ENCODE measurements around the gene SAFB2.

SAFB2 gene

GRCh38 chr19:5545051-5545450 lies 77.5 kb downstream of the SAFB2 start:
- no peaks in the 10 kb centered on the region for H3K36me3 Mint-ChIP-seq (ENCODE audit: low read depth)
- no peak overlapping the region for H3K4me3 Mint-ChIP-seq
- no peak overlapping the region for H3K27ac Mint-ChIP-seq
- no peaks in the 10 kb centered on the region for H3K9me3 Mint-ChIP-seq
- H3K4me1 Mint-ChIP-seq: no peaks in the 10 kb centered on the region
- no peak for TF ChIP-seq CTCF (IDR thresholded peaks at IDR 0.05)
- H3K27me3 Mint-ChIP-seq (ENCODE audit: low read depth, poor library complexity): peaks cover 28% of the 10 kb centered on the region
- no peak for DNase-seq

- Mint-ChIP-seq H3K4me3 (no peak overlapping the region), H3K27me3 (ENCODE audit: low read depth, poor library complexity) (peaks cover 12% of the 10 kb centered on the region), H3K9me3 (no peaks in the 10 kb centered on the region), H3K27ac (no peak overlapping the region), H3K36me3 (ENCODE audit: low read depth) (no peaks in the 10 kb centered on the region), H3K4me1 (peaks cover 3% of the 10 kb centered on the region)
- TF ChIP-seq CTCF (IDR thresholded peaks at IDR 0.05): no peak
- DNase-seq: no peak
Measured at GRCh38 chr19:5542665-5543064, 79.9 kb downstream of the SAFB2 start.

- H3K27me3 Mint-ChIP-seq (ENCODE audit: low read depth, poor library complexity): peaks cover 12% of the 10 kb centered on the region
- H3K9me3 Mint-ChIP-seq: no peaks in the 10 kb centered on the region
- no peak overlapping the region for H3K4me3 Mint-ChIP-seq
- no peak for TF ChIP-seq CTCF (IDR thresholded peaks at IDR 0.05)
- H3K36me3 Mint-ChIP-seq (ENCODE audit: low read depth): no peaks in the 10 kb centered on the region
- peaks cover 5% of the 10 kb centered on the region for H3K4me1 Mint-ChIP-seq
- DNase-seq: no peak
- H3K27ac Mint-ChIP-seq: no peak overlapping the region
Measured at GRCh38 chr19:5541456-5541855, 81.1 kb downstream of the SAFB2 start.

- Mint-ChIP-seq H3K4me3 (no peak overlapping the region), H3K27me3 (ENCODE audit: low read depth, poor library complexity) (peaks cover 12% of the 10 kb centered on the region), H3K27ac (no peak overlapping the region), H3K4me1 (peaks cover 11% of the 10 kb centered on the region), H3K9me3 (peaks cover 1% of the 10 kb centered on the region), H3K36me3 (ENCODE audit: low read depth) (peaks cover under 1% of the 10 kb centered on the region)
- no peak for DNase-seq
- no peak for TF ChIP-seq CTCF (IDR thresholded peaks at IDR 0.05)
Measured at GRCh38 chr19:5540208-5540607, 82.4 kb downstream of the SAFB2 start.

- Mint-ChIP-seq H3K9me3 (peaks cover 24% of the 10 kb centered on the region), H3K27ac (no peak overlapping the region), H3K27me3 (ENCODE audit: low read depth, poor library complexity) (peaks cover 18% of the 10 kb centered on the region), H3K36me3 (ENCODE audit: low read depth) (peaks cover 6% of the 10 kb centered on the region), H3K4me1 (peaks cover 11% of the 10 kb centered on the region), H3K4me3 (no peak overlapping the region)
- TF ChIP-seq CTCF (IDR thresholded peaks at IDR 0.05): no peak
- DNase-seq: no peak
Measured at GRCh38 chr19:5537870-5538269, 84.7 kb downstream of the SAFB2 start.

Measured in nephron progenitor cell (in vitro differentiated cells).